DOHH2 (cell line): ENCODE results near the gene PNPLA2.

Experiments used
- H3F3A ChIP-seq: fragments of 200-600 bp; sonication (generic), shearing (Covaris generic); 2 replicates; pipeline ENCODE4 v1.6.0; 2016; ENCODE audit warnings: antibody characterized with exemption, mild to moderate bottlenecking; ENCODE audit not compliant: control insufficient read depth, insufficient read depth
- H3K27ac ChIP-seq: fragments of 200-600 bp; sonication (generic); 2 replicates; pipeline ENCODE4 v1.5.1; 2014; ENCODE audit warnings: low read depth, mild to moderate bottlenecking, low read length, moderate library complexity
- H3K27me3 ChIP-seq: fragments of 200-600 bp; sonication (generic); 2 replicates; pipeline ENCODE4 v1.6.1; 2014; ENCODE audit warnings: mild to moderate bottlenecking, low read length, mixed read lengths; ENCODE audit not compliant: control insufficient read depth
- H3K36me3 ChIP-seq: fragments of 200-600 bp; sonication (generic); 2 replicates; pipeline ENCODE4 v1.6.1; 2014; ENCODE audit warnings: mild to moderate bottlenecking, low read length, moderate library complexity, mixed read lengths; ENCODE audit not compliant: control insufficient read depth
- H3K4me1 ChIP-seq: fragments of 200-600 bp; sonication (generic); 2 replicates; pipeline ENCODE4 v1.6.1; 2014; ENCODE audit warnings: mild to moderate bottlenecking, low read length, mixed read lengths; ENCODE audit not compliant: control insufficient read depth
- H3K4me2 ChIP-seq: fragments of 200-600 bp; sonication (generic); 2 replicates; pipeline ENCODE4 v1.6.0; 2014; ENCODE audit warnings: mild to moderate bottlenecking, low read length, moderate library complexity
- H3K4me3 ChIP-seq: fragments of 200-600 bp; sonication (generic); 2 replicates; pipeline ENCODE4 v1.5.1; 2014; ENCODE audit warnings: mild to moderate bottlenecking, low read length, mixed read lengths
- H3K79me2 ChIP-seq: fragments of 200-600 bp; sonication (generic); 2 replicates; pipeline ENCODE4 v1.6.1; 2014; ENCODE audit warnings: mild to moderate bottlenecking, low read length, mixed read lengths; ENCODE audit not compliant: control insufficient read depth
- H3K9me2 ChIP-seq: fragments of 200-600 bp; sonication (generic); replicated peaks from 2 replicates; pipeline ENCODE4 v1.6.1; 2014; ENCODE audit warnings: mild to moderate bottlenecking, low read length, mixed read lengths; ENCODE audit not compliant: control insufficient read depth
- H3K9me3 ChIP-seq: fragments of 200-600 bp; sonication (generic); 2 replicates; pipeline ENCODE4 v1.6.1; 2014; ENCODE audit warnings: antibody characterized with exemption, low read length, mixed read lengths; ENCODE audit not compliant: control insufficient read depth, insufficient read depth
- H4K20me1 ChIP-seq: fragments of 200-600 bp; sonication (generic); 2 replicates; pipeline ENCODE4 v1.6.0; 2014; ENCODE audit warnings: low read depth, mild to moderate bottlenecking, antibody characterized with exemption, low read length, moderate library complexity; ENCODE audit not compliant: control insufficient read depth, insufficient read depth
- CTCF ChIP-seq: fragments of 200-600 bp; sonication (generic); IDR thresholded peaks from one replicate; pipeline ENCODE4 v1.5.1; 2014; ENCODE audit warnings: antibody characterized with exemption, mild to moderate bottlenecking, low read depth, low read length; ENCODE audit not compliant: poor library complexity, severe bottlenecking
- EZH2phosphoT487 ChIP-seq: fragments of 200-600 bp; sonication (generic); IDR thresholded peaks from 2 replicates; pipeline ENCODE4 v1.6.1; 2017; ENCODE audit warnings: borderline replicate concordance, mild to moderate bottlenecking, antibody characterized with exemption, low read length, moderate library complexity, mixed read lengths

The PNPLA2 gene

GRCh38 chr11:803467-803742, 15.3 kb upstream of the PNPLA2 start:
- H3K9me2 ChIP-seq, result no peaks in the 10 kb centered on the region
- no peak overlapping the region for H3K27ac ChIP-seq
- no peaks in the 10 kb centered on the region for H4K20me1 ChIP-seq
- H3K4me2 ChIP-seq, result peak overlapping the region; percentile 99
- H3K9me3 ChIP-seq, result no peaks in the 10 kb centered on the region
- peaks cover 32% of the 10 kb centered on the region for H3K79me2 ChIP-seq
- H3K4me1 ChIP-seq, result peaks cover 42% of the 10 kb centered on the region
- peak overlapping the region; percentile 91; the same call in 1 of the 2 replicates for H3K4me3 ChIP-seq
- TF ChIP-seq CTCF (no peak), EZH2phosphoT487 (no peak)
- peaks cover 54% of the 10 kb centered on the region for H3K36me3 ChIP-seq
- no peaks in the 10 kb centered on the region for H3K27me3 ChIP-seq
- H3F3A ChIP-seq, result peaks cover 7% of the 10 kb centered on the region

- H3K9me2 ChIP-seq, result no peaks in the 10 kb centered on the region
- peaks cover 38% of the 10 kb centered on the region for H3K79me2 ChIP-seq
- no peaks in the 10 kb centered on the region for H3K27me3 ChIP-seq
- H3K9me3 ChIP-seq, result no peaks in the 10 kb centered on the region
- H3K4me1 ChIP-seq, result peaks cover 38% of the 10 kb centered on the region
- no peaks in the 10 kb centered on the region for H4K20me1 ChIP-seq
- H3K4me2 ChIP-seq, result peak overlapping the region; percentile 99
- TF ChIP-seq EZH2phosphoT487 (no peak), CTCF (no peak)
- H3K27ac ChIP-seq, result peak overlapping the region; percentile 73
- peaks cover 57% of the 10 kb centered on the region for H3K36me3 ChIP-seq
- H3F3A ChIP-seq, result peaks cover 5% of the 10 kb centered on the region
- peak overlapping the region; percentile 91 for H3K4me3 ChIP-seq
Observed at GRCh38 chr11:803770-804598, 14.7 kb upstream of the PNPLA2 start.

GRCh38 chr11:804599-804964, 14.1 kb upstream of the PNPLA2 start:
- H3K4me3 ChIP-seq, result peak overlapping the region; percentile 91
- H3K36me3 ChIP-seq, result peaks cover 55% of the 10 kb centered on the region
- H3K9me3 ChIP-seq, result no peaks in the 10 kb centered on the region
- H3K79me2 ChIP-seq, result peaks cover 42% of the 10 kb centered on the region
- H3K4me1 ChIP-seq, result peaks cover 38% of the 10 kb centered on the region
- H3K4me2 ChIP-seq, result peak overlapping the region; percentile 99
- no peaks in the 10 kb centered on the region for H4K20me1 ChIP-seq
- peak overlapping the region; percentile 73 for H3K27ac ChIP-seq
- H3K9me2 ChIP-seq, result no peaks in the 10 kb centered on the region
- H3F3A ChIP-seq, result peaks cover 4% of the 10 kb centered on the region
- TF ChIP-seq EZH2phosphoT487, result no peak
- no peak for TF ChIP-seq CTCF
- H3K27me3 ChIP-seq, result no peaks in the 10 kb centered on the region
